K562 (cell line): ENCODE measurements around the gene HTR3B. TPM values are rescaled to one million over a fixed set of nuclear protein-coding genes. Genes with fewer than 3 reads are reported as not detected.

Experiments used
- ATAC-seq: fragments of 200-7000 bp; cut with Tn5 transposase; 3 replicates; pipeline ENCODE4 v1.9.1; 2020; ENCODE audit warnings: moderate library complexity
- BruUV-seq: library from RNA; stranded (reverse); fragments of 400-500 nt; replicated peaks from 2 replicates; lab custom pipeline; 2021; lab: Mats Ljungman, UMichigan
- CTCF ChIA-PET: fragments of 300-600 bp; formaldehyde crosslinking; extraction: SDS; loops from one replicate; lab custom pipeline; 2021; ENCODE audit warnings: low intra/inter-chr PET ratio; lab: Yijun Ruan, JAX
- POLR2A ChIA-PET: fragments of 300-600, 350-650 bp; sonication (Branson Sonifier 250); formaldehyde crosslinking; extraction: SDS; loops from one replicate; lab custom pipeline; 2021; ENCODE audit warnings: antibody characterized with exemption, inconsistent platforms; lab: Yijun Ruan, JAX
- DNase-seq, 4 experiments: peaks; one replicate each; pipeline versions ENCODE4 v3.0.0 to v3.0.0-alpha.2; 2011 to 2018; ENCODE audit warnings: low spot score in 3 of 4, mixed read lengths in 3 of 4; ENCODE audit errors: extremely low read depth in 1 of 4
- FAIRE-seq: peaks from 2 replicates; lab custom pipeline; 2011; peaks lifted over from hg19 to GRCh38; lab: Jason Lieb, UNC
- H2AFZ ChIP-seq: 2 replicates; pipeline ENCODE4 v1.6.0; 2011; ENCODE audit warnings: low read depth, low read length, control low read depth, inconsistent platforms
- H3K27ac ChIP-seq: fragments of 200-600 bp; 3 replicates; pipeline ENCODE4 v1.8.0; 2011; ENCODE audit warnings: low read depth, mild to moderate bottlenecking, control low read depth, inconsistent platforms, low read length, moderate library complexity, mixed read lengths; ENCODE audit errors: extremely low read depth
- H3K27me3 ChIP-seq, 2 experiments: fragments of 300-600 bp in 1 of 2; 2 replicates in 1 of 2; 3 replicates in 1 of 2; pipeline versions ENCODE4 v1.6.0 to v1.8.0; 2011; ENCODE audit warnings: inconsistent platforms in 2 of 2, low read length in 2 of 2, mild to moderate bottlenecking in 1 of 2, mixed read lengths in 1 of 2, moderate library complexity in 1 of 2; ENCODE audit not compliant: control insufficient read depth in 2 of 2, insufficient read depth in 2 of 2
- H3K36me3 ChIP-seq: fragments of 300-600 bp; 3 replicates; pipeline ENCODE4 v1.8.0; 2011; ENCODE audit warnings: mild to moderate bottlenecking, low read length, inconsistent platforms; ENCODE audit not compliant: control insufficient read depth, insufficient read depth
- H3K4me1 ChIP-seq, 2 experiments: fragments of 200-600 bp in 1 of 2; replicated peaks in 1 of 2; 2 replicates in 1 of 2; 3 replicates in 1 of 2; pipeline versions ENCODE4 v1.5.1 to v1.8.0; 2011; ENCODE audit warnings: inconsistent platforms in 2 of 2, low read length in 2 of 2, mild to moderate bottlenecking in 1 of 2, mixed read lengths in 1 of 2, moderate library complexity in 1 of 2; ENCODE audit not compliant: control insufficient read depth in 2 of 2, insufficient read depth in 2 of 2
- H3K4me2 ChIP-seq: 2 replicates; pipeline ENCODE4 v1.6.1; 2011; ENCODE audit warnings: low read length, control low read depth, inconsistent platforms, mixed read lengths; ENCODE audit not compliant: insufficient read depth
- H3K4me3 ChIP-seq: fragments of 200-600 bp; sonication (generic), shearing (Covaris generic); 2 replicates; pipeline ENCODE4 v1.5.1; 2016; ENCODE audit warnings: control low read depth, inconsistent platforms
- H3K79me2 ChIP-seq: fragments of 200-600 bp; 3 replicates; pipeline ENCODE4 v1.8.0; 2011; ENCODE audit warnings: low read length, inconsistent platforms; ENCODE audit not compliant: control insufficient read depth, insufficient read depth
- H3K9ac ChIP-seq, 2 experiments: 2 replicates each; pipeline versions ENCODE4 v1.6.0 to v1.6.1; 2011; ENCODE audit warnings: low read depth in 2 of 2, low read length in 2 of 2, control low read depth in 1 of 2, inconsistent platforms in 1 of 2, mild to moderate bottlenecking in 1 of 2, mixed read lengths in 1 of 2; ENCODE audit not compliant: insufficient read depth in 1 of 2
- H3K9me1 ChIP-seq: one replicate; pipeline ENCODE4 v1.6.0; 2011; ENCODE audit warnings: inconsistent platforms, mild to moderate bottlenecking, low read length, moderate library complexity; ENCODE audit not compliant: control insufficient read depth, insufficient read depth
- H3K9me3 ChIP-seq: replicated peaks from 2 replicates; pipeline ENCODE4 v1.5.1; 2011; ENCODE audit warnings: low read depth, low read length, inconsistent platforms; ENCODE audit not compliant: control insufficient read depth, insufficient read depth
- H4K20me1 ChIP-seq: replicated peaks from 2 replicates; pipeline ENCODE4 v1.6.1; 2011; ENCODE audit warnings: low read length, inconsistent platforms, mixed read lengths; ENCODE audit not compliant: control insufficient read depth, insufficient read depth
- CC2D1A ChIP-seq: fragments of 450-650 bp; IDR thresholded peaks from 2 replicates; pipeline ENCODE4 v1.6.1; 2017; ENCODE audit warnings: mild to moderate bottlenecking
- GTF2B ChIP-seq: IDR thresholded peaks from 2 replicates; pipeline ENCODE4 v1.6.1; 2011; ENCODE audit not compliant: insufficient read length; ENCODE audit errors: extremely low read depth
- ID3 ChIP-seq, 2 experiments: fragments of 250-450 bp in 1 of 2; fragments of 450-650 bp in 1 of 2; sonication (Bioruptor Pico) in 1 of 2; IDR thresholded peaks; 2 replicates each; pipeline versions ENCODE4 v1.6.1 to v1.8.0; 2016 to 2021; ENCODE audit warnings: mild to moderate bottlenecking in 2 of 2, moderate library complexity in 2 of 2, missing compliant biosample characterization in 1 of 2, missing genetic modification characterization in 1 of 2
- KDM2B ChIP-seq: fragments of 250-450 bp; sonication (Bioruptor Pico); IDR thresholded peaks from 2 replicates; pipeline ENCODE4 v1.8.0; 2021; ENCODE audit warnings: mild to moderate bottlenecking, moderate library complexity
- MTA3 ChIP-seq: fragments of 450-650 bp; formaldehyde crosslinking; IDR thresholded peaks from 2 replicates; pipeline ENCODE4 v1.6.1; 2017; ENCODE audit warnings: mild to moderate bottlenecking, borderline replicate concordance
- NCOA6 ChIP-seq: fragments of 450-650 bp; IDR thresholded peaks from 2 replicates; pipeline ENCODE4 v1.6.1; 2017; ENCODE audit warnings: mild to moderate bottlenecking
- RBM15 ChIP-seq: fragments of 200-400 bp; formaldehyde crosslinking; IDR thresholded peaks from 2 replicates; pipeline ENCODE4 v1.6.1; 2018; ENCODE audit warnings: mild to moderate bottlenecking, low read length, moderate library complexity; ENCODE audit not compliant: insufficient read depth
- SMC3 ChIP-seq: conservative IDR thresholded peaks from 2 replicates; pipeline ENCODE4 v1.6.1; 2011; ENCODE audit warnings: low read depth, low read length, improper control_type of control experiment; ENCODE audit not compliant: insufficient read depth
- TCF15 ChIP-seq: fragments of 250-450 bp; sonication (Bioruptor Pico); IDR thresholded peaks from 2 replicates; pipeline ENCODE4 v1.8.0; 2022; ENCODE audit warnings: moderate library complexity, mild to moderate bottlenecking, inconsistent platforms
- TRIM24 ChIP-seq, 2 experiments: fragments of 450-650 bp; IDR thresholded peaks; 2 replicates each; pipeline ENCODE4 v1.6.1; 2016
- ZNF143 ChIP-seq: sonication (generic); formaldehyde crosslinking; IDR thresholded peaks from 2 replicates; pipeline ENCODE4 v1.9.0; 2022; ENCODE audit warnings: mild to moderate bottlenecking, missing genetic modification reagents
- ZNF644 ChIP-seq: fragments of 200-800 bp; sonication (Bioruptor generic); IDR thresholded peaks from 2 replicates; pipeline ENCODE4 v1.6.1; 2016; ENCODE audit warnings: low read depth, missing genetic modification characterization, missing compliant biosample characterization
- ZNF699 ChIP-seq: fragments of 250-450 bp; sonication (Bioruptor Pico); IDR thresholded peaks from 2 replicates; pipeline ENCODE4 v1.8.0; 2021; ENCODE audit warnings: mild to moderate bottlenecking, moderate library complexity; ENCODE audit not compliant: insufficient replicate concordance
- WGBS: fragments of 100-300 bp; shearing (Covaris generic); methylation state at CpG from one replicate; pipeline ENCODE4 v1.1.6; 2016; ENCODE audit warnings: low coverage, mixed read lengths; ENCODE audit not compliant: insufficient coverage; ENCODE audit errors: missing lambda C conversion rate; 5-methylcytosine and 5-hydroxymethylcytosine counted together
- in situ Hi-C: fragments of 300-500 bp; cut with MboI; formaldehyde crosslinking; loops from 4 replicates; pipeline ENCODE4 v1.15.0; 2018; ENCODE audit warnings: inconsistent platforms, mixed read lengths
- intact Hi-C: fragments of 100-400 bp; cut with micrococcal nuclease; formaldehyde crosslinking; loops from 2 replicates; pipeline ENCODE4 v1.14.2; 2022
- polyA plus RNA-seq, 8 experiments: library from polyadenylated mRNA; depleted of rRNA in 4 of 8; stranded (reverse) in 5 of 8; unstranded in 3 of 8; fragments of >200 nt; fragmentation: Nextera tagmentation in 2 of 8; fragmentation: Illumina TruSeq in 1 of 8; extraction: Ambion mirVana in 2 of 8; extraction: Trizol in 1 of 8; gene quantifications; 2 replicates each; pipeline versions ENCODE4 v1.2.1 to v1.2.3, GENCODE V29; 2011 to 2014; ENCODE audit warnings: inconsistent platforms in 1 of 8, missing spikeins in 1 of 8
- total RNA-seq, 7 experiments: library from RNA; depleted of rRNA in 6 of 7; stranded (reverse); fragments of >200 nt in 6 of 7; fragmentation: Illumina TruSeq in 2 of 7; extraction: Trizol in 2 of 7; gene quantifications; 2 replicates each; pipeline versions ENCODE4 v1.2.1 to v1.2.3, GENCODE V29; 2011 to 2021; ENCODE audit warnings: low replicate concordance in 1 of 7
- TF ChIP-seq, protein P1 (sequence below): IDR thresholded peaks from 2 replicates; pipeline ENCODE4 v1.6.1; 2012; ENCODE audit warnings: low read depth, low read length, improper control_type of control experiment, borderline replicate concordance
- TF ChIP-seq, protein P2 (sequence below): fragments of 200-800 bp; sonication (Bioruptor generic); IDR thresholded peaks from 2 replicates; pipeline ENCODE4 v1.6.1; 2017; ENCODE audit warnings: missing genetic modification characterization, missing compliant biosample characterization

The HTR3B gene
- total and polyA plus RNA-seq, 9 of the 15 experiments (the other 6 are each of a cell fraction or from before 2014, with no cell fraction given): not detected

DNA sequence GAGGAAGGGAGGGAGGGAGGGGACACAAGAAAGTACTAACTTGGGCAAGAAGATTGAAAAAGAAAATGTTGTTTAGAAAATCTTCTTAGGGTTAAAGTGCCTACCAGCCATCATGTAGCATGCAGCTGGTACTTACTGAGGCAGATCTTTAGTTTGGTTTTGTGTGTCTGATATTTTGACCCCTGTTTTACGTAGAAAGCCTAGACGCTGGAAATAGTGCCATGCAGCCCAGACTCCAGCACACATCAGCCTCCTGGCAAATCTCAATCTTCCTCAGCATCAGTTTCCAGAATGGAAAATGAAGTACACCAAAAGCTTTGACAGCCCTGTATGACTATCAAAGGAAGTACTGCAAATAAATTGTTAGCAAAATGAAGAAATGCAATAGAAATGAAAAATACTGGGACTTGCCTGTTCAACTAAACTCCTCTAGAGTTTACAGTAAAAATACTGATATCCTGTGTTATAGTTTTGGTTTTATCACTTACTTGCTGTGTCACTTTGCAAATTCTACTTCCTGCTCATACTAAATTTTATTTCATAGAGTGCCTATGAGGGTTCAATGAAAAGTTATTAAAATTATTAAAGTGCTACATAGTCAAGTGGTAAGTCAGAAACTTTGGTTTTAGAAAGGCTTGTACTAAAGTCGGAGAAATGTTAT lies 36.6 kb upstream of the HTR3B start:
- no peak for ATAC-seq
- BruUV-seq: no TSS peak
- ChIA-PET POLR2A (no interaction called here), CTCF (no interaction called here)
- Histone ChIP-seq H3K4me2 (no peak overlapping the region), H3K27ac (no peak overlapping the region), H3K79me2 (peaks cover 3% of the 10 kb centered on the region; the same call in 2 of the 3 replicates), H3K36me3 (peaks cover 9% of the 10 kb centered on the region; the same call in 2 of the 3 replicates), H2AFZ (no peak overlapping the region), H4K20me1 (peaks cover 4% of the 10 kb centered on the region; the same call in 1 of the 2 replicates), H3K27me3 (no peaks in the 10 kb centered on the region), H3K9me3 (no peaks in the 10 kb centered on the region), H3K9ac (no peak overlapping the region), H3K4me3 (no peak overlapping the region), H3K9me1 (no peaks in the 10 kb centered on the region), H3K4me1 (no peaks in the 10 kb centered on the region)
- 86% methylated on average over 3 of the region's 3 CpGs for WGBS
- DNase-seq: no peak
- intact Hi-C loops: no loop called here
- in situ Hi-C loops: no loop called here
- no peak for FAIRE-seq
- TF ChIP-seq ZNF644: no peak
- TF ChIP-seq GTF2B: no peak
- no peak for TF ChIP-seq NCOA6
- TF ChIP-seq TCF15 (CRISPR knock-in tag): no peak
- no peak for TF ChIP-seq KDM2B
- no peak for TF ChIP-seq ZNF699 (CRISPR knock-in tag)
- TF ChIP-seq ZNF143 (CRISPR knock-in tag): no peak
- no peak for TF ChIP-seq TRIM24 (IDR thresholded peaks at IDR 0.05)
- no peak for TF ChIP-seq MTA3
- TF ChIP-seq SMC3: no peak
- no peak for TF ChIP-seq ID3 (CRISPR knock-in tag; IDR thresholded peaks at IDR 0.05)
- no peak for TF ChIP-seq ID3 (tag; IDR thresholded peaks at IDR 0.05)
- TF ChIP-seq, protein P1, sequence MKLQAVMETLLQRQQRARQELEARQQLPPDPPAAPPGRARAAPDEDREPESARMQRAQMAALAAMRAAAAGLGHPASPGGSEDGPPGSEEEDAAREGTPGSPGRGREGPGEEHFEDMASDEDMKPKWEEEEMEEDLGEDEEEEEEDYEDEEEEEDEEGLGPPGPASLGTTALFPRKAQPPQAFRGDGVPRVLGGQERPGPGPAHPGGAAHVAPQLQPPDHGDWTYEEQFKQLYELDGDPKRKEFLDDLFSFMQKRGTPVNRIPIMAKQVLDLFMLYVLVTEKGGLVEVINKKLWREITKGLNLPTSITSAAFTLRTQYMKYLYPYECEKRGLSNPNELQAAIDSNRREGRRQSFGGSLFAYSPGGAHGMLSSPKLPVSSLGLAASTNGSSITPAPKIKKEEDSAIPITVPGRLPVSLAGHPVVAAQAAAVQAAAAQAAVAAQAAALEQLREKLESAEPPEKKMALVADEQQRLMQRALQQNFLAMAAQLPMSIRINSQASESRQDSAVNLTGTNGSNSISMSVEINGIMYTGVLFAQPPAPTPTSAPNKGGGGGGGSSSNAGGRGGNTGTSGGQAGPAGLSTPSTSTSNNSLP: no peak
- TF ChIP-seq RBM15: no peak
- TF ChIP-seq, protein P2, sequence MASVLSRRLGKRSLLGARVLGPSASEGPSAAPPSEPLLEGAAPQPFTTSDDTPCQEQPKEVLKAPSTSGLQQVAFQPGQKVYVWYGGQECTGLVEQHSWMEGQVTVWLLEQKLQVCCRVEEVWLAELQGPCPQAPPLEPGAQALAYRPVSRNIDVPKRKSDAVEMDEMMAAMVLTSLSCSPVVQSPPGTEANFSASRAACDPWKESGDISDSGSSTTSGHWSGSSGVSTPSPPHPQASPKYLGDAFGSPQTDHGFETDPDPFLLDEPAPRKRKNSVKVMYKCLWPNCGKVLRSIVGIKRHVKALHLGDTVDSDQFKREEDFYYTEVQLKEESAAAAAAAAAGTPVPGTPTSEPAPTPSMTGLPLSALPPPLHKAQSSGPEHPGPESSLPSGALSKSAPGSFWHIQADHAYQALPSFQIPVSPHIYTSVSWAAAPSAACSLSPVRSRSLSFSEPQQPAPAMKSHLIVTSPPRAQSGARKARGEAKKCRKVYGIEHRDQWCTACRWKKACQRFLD (CRISPR knock-in tag): no peak
- TF ChIP-seq CC2D1A: no peak
